HG03432 (cell line): ENCODE measurements around the gene SHANK1.

Source experiments
- ATAC-seq: cut with Tn5 transposase; IDR thresholded peaks from one replicate; pipeline ENCODE4 v1.9.1; 2021; ENCODE audit warnings: mild to moderate bottlenecking, moderate library complexity; ENCODE audit not compliant: unreplicated experiment

Gene SHANK1

DNA sequence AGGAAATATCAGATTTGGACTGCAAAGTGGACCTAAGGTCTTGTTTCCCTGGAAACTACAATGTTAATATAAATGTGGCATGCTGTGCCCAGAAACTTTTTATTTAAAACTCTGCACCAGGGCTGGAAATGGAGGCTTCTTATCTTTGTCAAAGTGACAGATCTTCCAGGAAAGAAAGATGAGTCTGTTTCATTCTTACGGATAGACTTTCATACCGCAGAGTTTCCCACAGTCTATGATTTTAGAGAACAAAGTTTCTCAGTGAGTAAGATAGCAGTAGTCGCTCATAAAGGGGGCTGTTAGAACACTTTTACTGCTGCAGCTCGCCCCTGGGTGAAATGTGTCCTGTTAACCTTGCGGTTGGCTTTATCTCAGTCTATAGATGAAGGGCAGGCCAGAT lies 10.3 kb upstream of the SHANK1 start:
- ATAC-seq = no peak

DNA sequence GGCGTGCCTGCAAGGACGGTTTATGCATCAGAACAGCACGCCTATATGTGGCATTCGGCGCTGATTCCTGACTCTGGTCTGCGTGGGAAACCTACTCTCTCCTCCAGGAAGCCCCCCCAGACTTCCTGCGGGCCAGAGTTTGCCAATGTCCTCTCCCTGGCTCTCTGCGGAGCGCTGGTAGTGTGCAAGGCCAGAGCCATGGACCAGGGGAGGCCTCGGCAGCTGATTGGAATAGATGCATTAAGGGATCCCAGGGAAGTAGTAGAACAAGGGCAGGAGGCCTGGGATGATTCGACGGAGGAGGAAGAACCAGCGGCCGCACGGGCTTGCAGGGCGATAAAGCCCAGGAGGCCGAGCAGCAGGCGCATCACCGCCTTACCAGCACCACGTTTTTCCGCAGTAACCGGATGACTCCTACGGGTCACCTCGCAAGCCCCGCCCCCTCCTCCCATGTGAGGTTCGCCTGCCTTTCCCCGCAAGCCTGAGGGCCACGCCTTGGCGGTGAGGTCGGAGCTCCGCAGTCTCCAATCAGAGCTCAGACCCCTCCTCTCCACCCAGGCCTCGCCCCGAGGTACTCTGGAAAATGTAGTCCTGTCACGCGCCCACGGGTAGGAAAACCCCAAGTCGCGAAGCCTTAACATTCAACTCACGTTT lies 8.6 kb upstream of the SHANK1 start:
- ATAC-seq = no peak

DNA sequence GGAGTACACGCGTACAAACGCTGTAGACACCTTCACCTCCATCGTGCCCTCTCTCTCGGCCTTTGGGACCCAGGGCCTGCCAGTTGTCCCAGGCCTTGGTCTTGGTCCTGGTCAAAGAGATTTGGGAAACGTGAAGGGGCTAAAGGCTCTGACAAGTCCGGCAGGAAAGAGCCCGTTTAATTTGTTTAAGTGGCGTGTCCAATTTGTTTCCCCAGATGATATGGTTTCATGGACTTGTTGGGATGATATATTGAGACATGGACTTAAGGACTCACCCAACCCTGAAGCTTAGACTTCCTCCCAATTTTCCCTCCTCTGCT lies 6.3 kb upstream of the SHANK1 start:
- ATAC-seq = no peak

DNA sequence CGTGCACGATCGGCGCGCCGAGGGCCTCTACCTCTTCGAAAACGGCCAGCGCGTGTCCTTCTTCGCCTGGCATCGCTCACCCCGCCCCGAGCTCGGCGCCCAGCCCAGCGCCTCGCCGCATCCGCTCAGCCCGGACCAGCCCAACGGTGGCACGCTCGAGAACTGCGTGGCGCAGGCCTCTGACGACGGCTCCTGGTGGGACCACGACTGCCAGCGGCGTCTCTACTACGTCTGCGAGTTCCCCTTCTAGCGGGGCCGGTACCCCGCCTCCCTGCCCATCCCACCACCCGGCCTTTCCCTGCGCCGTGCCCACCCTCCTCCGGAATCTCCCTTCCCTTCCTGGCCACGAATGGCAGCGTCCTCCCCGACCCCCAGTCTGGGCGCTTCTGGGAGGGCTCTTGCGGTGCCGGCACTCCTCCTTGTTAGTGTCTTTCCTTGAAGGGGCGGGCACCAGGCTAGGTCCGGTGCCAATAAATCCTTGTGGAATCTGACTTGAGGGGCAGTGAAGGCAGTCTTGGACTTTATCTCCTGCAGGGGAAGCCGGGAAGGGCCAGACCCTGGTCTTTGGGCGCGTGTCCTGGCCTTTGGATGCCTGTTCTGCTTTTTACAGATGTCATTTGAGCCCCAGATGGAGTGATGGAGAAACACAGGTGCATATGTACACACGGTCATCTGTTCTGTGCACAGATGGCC lies 5.8 kb upstream of the SHANK1 start:
- no peak for ATAC-seq

DNA sequence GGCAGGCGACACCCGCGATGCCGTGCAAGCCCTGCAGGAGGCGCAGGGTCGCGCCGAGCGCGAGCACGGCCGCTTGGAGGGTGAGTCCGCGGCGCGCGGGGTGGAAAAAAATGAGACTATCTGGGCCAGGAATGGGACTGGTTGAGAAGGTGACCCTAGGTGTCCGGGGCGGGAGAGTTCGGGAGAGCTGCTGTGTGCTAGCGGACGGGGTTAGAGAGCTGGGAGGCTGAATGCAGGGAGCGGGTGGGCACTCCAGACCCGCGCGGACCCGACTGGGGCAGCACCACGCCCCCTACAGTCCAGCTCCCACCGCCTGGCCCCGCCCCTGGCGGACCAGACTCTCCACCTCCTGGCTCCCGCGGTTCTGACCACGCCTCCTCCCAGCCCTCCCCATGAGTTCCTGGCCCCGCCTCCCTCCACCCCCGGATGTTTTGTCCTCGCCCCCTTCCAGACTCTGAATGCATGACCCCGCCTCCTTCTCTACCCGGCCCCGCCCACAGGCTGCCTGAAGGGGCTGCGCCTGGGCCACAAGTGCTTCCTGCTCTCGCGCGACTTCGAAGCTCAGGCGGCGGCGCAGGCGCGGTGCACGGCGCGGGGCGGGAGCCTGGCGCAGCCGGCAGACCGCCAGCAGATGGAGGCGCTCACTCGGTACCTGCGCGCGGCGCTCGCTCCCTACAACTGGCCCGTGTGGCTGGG lies 5.1 kb upstream of the SHANK1 start:
- ATAC-seq = peak; percentile 78

DNA sequence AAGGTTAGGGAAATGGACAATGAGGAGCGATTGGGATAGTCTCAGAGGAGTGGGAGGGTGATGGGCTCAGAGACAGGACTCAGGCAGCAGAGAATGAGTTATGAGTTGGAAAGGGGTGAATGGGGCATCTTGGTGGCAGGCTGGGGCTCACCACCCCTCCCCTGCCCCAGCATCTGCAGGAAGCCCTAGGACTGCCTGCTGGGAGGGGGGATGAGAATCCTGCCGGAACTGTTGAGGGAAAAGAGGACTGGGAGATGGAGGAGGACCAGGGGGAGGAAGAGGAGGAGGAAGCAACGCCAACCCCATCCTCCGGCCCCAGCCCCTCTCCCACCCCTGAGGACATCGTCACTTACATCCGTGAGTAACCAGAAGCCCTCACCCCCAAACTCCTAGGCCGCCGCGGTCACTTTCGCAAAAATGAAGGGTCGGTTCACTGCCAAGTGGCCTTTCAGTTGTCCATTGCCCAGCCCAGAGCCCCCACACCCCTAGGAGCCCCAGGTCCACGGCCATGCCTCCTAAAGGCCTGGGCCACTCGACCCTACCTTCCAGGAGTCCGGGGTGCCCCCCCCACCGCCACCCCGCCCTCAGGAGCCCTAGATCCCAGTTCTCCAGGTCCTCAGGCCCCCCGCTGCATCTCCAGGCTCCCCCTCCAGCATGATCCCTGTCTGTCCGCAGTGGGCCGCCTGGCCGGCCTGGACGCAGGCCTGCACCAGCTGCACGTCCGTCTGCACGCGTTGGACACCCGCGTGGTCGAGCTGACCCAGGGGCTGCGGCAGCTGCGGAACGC lies 4.3 kb upstream of the SHANK1 start:
- ATAC-seq = no peak

DNA sequence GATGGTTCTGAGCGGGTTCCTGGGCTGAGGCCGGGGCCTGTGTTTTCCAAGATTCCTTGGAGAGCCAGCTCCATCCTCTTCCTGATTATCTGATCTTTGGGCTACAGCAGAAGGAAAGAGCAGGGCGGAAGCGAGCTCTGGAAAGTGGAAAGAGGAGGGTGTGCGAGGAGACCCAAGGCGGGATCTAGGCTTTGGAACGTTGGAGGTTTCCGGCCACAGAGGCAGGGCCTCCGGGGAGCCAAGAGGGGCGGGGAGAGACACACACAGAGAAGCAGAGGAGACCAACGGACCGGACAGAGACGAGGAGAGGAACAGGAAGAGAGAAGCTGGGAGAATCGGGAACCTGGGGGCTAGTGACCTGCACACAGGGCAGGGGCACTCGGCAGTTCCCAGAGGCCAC lies 3.5 kb upstream of the SHANK1 start, which contains the start of gene CLEC11A:
Gene CLEC11A, plus strand, starts transcription at position 296 of the 400 bp plus-strand sequence. CDS start 162 bp downstream, outside the sequence.
- no peak for ATAC-seq

DNA sequence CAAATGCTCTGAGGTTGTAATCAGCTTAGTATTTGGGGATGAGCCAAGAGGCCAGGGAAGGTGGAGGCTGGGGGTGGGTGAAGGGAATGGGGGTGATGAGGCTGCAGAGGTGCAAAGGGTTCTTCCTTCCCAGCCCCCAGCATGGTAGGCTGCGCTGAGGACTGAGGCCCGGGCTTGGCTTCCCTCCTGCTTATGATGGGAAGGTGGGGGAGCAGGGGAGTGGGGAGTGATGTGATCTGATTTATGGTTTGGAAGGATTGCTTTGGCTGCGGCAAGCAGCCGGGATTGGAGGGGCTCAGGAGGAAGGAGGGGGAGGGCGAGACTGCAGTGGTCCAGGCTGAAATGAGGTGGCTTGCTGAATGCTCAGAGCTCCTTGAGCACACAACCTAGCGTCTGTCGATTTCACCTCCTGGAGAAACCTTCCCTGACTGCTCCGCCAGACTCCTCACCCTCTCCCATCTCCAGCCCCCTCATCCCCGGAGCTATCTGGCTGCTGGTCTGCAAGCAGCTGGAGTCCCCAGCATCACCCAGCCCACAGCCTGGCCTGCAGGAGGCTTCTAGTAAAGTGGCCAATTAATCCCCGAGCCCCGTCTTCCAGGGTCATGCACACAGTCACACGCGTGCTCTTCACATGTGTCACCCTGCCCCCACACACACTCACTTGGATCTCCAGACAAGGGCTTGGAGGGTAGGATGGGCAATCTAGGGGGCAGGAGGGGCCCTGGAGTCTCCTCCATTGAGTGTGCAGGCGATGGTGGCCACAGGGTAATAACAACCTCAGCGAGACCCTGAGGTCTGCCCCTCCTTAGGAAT lies 2.8 kb upstream of the SHANK1 start:
- ATAC-seq = no peak

DNA sequence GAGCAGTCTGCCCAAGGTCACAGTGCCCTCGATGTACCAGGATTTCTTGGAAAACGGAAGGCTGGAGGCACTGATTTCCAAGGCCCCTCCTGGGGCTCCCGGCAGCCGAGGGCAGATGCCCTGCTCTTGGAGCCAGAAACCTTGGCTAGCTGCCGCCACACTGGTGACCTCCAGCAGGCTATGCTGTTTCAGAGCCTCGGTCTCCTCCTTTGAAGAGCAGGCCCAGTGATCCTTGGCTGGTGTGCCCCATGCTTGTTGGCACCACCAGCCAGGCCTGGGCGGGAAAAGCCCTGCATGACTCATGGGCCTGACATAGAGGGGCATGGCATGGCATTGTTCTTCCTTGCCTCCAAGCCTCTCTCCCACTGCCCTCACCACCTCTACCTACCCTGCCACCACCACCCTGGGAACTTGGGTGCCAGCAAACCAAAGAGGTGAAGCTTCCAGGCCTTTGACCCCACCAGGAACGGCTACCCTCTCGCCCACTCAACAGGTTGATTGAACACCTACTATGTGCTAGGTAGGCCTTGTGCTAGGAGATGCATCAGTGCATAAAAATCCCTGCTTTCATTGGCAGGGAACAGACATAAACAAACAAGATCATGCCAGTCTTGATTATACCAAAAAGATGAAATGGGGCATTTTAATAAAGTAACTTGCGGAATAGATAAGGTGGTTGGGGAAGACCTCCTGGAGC lies 2.0 kb upstream of the SHANK1 start:
- no peak for ATAC-seq

DNA sequence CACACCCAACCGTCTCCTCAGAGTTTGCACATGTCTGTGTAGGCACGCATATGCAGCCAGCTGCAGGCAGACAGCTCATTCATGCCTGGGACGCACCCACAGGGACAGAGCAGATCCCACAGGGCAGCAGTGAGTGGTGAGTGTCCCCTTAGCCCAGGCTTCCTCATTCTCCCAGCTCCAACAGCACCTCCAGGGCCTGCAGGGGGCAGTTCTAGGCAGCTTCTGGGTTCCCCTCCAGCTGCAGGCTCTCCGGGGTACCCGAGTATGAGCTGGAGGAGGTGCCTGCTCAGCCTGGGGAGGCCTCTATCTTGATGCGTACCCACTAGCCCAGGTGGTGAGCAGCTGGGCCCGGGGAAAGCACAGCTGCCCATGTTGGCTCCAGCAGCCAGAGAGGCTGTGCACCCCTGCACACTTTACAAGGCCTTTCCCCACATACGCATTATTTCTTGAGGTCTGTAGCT lies 1.3 kb upstream of the SHANK1 start:
- no peak for ATAC-seq

DNA sequence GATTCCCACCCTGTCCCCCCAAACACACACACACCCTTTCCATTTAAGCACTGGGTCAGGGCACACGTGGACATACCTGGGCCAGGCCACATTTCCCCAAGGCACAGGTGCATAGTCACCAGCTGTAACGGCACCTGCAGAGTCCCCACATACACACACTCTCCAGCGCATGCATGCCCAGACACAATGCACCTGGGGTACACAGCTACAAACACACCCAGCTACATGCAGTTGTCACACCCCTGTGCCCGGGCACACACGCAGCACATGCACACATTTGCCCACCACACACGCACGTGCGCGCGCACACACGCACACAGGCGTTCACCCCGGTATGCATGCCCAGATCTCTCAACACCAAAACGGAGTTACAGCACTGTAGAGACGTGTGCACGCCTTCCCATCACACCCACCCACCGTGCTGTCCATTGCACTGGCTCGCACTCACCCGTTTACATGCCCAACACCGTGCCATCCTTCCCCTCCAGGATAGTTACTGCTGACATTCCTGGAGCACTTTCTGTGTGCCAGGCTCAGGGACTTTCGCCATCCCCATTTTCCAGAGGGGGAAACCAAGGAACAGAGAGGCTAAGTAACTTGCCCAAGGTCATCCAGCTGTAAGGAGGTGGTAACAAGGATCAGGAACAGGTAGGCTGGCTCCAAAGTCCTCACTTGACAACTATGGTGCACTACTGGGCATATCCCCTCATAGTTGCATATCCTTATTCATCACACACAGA lies 749 bp upstream of the SHANK1 start:
- no peak for ATAC-seq

DNA sequence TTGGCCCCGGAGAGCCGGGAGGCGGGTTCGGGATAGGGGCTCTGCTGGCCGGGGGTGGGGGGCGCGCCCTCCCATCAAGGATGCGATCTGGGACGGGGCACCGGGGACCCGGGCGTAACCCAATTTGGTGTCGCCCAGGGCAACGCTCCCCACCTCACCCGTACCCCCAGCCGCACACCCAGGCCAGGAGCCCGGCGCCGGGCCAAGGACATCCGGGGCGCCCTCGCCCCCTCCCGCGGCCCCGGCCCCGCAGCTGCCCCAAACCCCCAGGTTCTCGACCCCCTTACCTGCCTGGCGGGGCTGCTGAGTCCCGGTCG lies 525 bp downstream of the SHANK1 start:
- no peak for ATAC-seq

DNA sequence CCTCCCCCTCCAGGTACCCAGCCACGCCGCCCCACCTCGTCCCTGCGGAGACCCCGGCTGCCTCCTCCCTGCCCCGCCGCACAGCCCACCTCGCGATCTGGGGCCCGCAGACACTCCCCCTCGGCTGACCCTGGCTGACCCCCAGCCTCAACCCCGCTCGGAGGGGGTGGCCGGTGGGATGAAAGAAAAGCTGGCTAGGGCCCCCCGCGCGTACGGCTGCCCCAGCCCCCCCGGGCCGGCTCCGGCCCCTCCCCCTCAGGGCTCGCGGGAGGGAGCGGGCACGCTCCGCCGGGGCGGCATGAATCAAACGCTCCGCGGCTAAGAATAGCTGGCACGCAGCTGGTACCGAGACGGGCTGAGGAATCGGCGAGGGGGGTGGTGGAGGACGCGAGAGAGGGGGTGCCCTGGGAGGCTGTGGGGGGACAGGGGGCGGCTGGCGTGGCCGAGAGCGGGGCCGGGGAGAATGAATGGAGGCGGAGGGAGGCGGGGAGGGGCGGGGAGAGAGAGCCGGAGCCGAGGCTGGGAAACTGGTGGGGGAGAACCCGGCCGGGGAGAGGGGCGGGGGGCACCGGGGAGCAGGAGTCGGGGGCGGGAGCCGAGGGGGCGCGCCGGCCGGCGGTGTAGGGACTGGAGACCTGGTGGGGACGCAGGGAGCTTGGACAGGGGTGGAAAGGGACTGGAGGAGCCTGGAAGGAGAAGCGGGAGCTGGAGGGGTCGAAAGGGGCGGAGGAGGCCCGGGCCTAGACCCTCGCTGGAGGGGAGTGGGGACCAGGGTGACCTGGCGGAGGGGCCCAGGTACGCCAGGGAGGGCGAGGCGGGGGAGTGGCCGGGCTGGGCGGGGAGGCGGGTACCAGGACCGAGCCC lies 1.1 kb downstream of the SHANK1 start:
- no peak for ATAC-seq

DNA sequence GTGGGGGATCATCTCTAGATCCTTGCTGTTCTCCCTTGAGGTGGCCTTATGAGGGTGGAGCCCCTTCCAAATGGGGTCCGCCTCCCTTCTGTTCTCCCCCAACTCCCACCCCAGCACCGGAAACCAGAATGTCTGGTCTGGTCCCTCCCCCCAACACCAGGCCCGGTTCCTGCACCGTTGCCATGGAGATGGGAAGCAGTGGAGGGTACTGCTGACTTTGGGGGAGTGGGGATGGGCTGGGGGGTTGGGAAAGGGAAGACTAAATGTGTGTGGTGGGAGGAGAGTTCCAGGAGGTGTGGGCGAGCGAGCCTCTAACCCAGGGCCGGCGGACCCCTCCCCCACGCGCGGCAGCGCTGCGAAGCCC lies 1.7 kb downstream of the SHANK1 start:
- ATAC-seq = no peak

DNA sequence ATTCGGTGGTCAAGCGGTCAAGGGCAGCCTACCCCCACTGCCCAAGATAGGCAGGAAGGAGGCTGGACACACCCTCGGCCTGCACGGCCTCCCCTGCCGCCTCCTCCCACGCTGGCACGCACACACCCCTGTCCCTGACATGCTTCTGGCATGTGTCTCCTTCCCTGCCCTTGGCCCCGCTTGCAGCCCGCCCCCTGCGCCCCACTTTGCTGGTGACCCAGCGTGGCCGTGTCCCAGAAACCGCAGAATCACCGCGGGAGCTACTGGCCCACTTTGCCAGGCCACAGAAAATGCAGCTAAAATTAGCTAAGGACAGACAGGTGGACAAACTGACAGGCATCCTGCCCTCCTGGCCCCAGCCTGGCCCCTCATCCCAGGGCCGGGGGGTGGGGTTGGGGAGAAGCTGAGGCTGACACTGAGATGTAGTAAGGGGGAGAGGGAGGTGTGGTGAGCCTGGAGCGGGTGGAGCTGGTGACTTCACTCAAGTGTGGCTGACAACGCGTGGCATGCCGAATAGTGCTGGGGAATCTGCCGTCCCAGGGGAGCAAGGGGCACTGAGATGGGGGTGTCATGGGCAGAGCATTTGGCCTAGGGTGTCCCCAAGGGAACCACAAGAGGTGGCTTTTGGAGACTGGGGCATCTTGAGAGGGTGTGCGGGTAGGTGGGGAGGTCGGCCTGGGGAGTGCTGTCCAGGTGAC lies 2.4 kb downstream of the SHANK1 start:
- no peak for ATAC-seq

DNA sequence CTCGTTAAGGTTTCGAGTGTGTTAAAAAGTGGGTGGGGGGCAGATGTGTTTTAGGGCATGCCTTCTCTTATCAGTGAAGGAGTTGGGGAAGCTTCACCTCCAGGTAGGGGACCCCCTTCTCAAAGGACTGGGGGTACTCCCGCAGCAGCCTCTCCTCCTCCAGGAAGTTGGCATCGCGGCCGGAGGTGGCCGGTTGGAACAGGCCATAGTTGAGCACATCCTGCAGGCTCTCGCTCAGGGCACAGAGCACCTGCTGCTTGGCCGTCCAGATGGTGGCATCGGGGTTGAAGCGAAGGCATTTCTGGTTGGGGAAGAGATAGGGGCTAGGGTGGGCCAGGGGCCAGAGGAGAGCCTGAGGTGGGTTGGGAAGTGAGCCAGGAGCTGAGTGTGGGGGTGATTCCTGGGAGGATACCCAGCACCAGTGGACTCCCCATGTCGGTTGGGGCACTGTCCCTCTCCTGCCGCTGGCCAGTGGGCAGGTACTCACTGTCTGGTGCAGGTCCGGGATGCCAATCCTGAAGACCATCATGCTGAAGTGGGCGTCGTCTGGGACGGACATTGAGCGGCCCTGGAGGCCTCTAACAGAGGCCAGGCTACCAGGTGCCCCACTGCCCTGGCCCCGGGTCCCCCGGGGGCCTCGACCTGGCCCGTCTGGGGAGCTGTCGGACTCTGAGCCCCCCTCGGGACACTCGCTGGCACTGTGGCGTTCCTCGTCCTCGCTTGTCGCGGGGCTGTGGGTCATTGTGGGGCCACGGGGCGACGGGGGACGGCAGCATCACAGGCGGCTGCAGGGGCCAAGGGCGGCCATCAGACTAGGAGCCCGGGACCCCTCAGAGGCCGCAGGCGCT lies 3.2 kb downstream of the SHANK1 start:
- no peak for ATAC-seq
